Right lobe of liver (tissue), 4 donors: Measurements from ENCODE around the gene CNTNAP1.

Source experiments
- CTCF ChIP-seq, 4 donors: fragments of 200-600 bp in 3 of 4; fragments of 450-650 bp in 1 of 4; IDR thresholded peaks; one replicate each; pipeline versions ENCODE4 v1.5.1 to v1.8.0; 2016 to 2022; ENCODE audit warnings: antibody characterized with exemption in 4 of 4, mild to moderate bottlenecking in 2 of 4
- POLR2A ChIP-seq: fragments of 450-650 bp; IDR thresholded peaks from one replicate; pipeline ENCODE4 v1.6.1; 2017; ENCODE audit warnings: antibody characterized with exemption, mild to moderate bottlenecking
- donor health status: DM: no; HTN: no; CAD: no.
- donor health status: DM: no; HTN: no; CAD: no.
- donor health status: DM: no; HTN: yes; CAD: no.

DNA sequence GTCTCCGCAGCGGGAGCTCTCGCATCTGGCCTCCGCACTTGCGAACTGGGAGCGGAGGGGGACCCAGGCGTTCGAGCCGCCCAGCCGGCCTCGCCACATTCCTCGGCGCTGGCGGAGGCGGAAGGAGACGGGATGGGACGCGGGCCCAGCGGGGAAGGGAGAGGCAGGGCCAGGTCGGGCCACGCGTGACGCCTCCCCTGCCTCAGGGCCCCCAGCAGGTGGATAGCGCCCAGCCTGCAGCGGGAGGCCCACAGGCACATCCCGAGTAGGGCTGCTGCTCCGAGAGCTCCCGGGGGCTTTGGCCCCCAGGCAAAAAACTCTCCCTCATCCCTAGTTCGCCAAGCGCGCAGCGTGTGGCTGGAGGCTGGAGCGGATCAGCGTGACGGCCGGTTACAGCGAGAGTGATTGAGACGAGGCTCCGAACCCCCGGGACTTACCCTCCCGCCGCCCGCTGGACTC lies 6.3 kb upstream of the CNTNAP1 start:
- TF ChIP-seq CTCF (IDR thresholded peaks at IDR 0.05) (no peak), POLR2A (no peak)
